Activated naive CD4-positive, alpha-beta T cell treated with anti-CD3 and anti-CD28 coated beads, Interleukin-2, amount 50 U/mL, for 16 hours (primary cell): ENCODE data around the gene DPH1.
A peak's percentile ranks its signal among the peaks of the same experiment; 100 is the strongest.
"Not testable (repeated sequence)": the region's sequence is repeated elsewhere in the genome, so short reads cannot be mapped to it uniquely, and the experiment has no call there.

Experiments used
- DNase-seq: peaks from one replicate; pipeline ENCODE4 v3.0.0-alpha.2; 2020

The DPH1 gene

GRCh38 chr17:2008332-2009126, 21.4 kb upstream of the DPH1 start:
- DNase-seq = no peak

GRCh38 chr17:2009737-2010136, 20.2 kb upstream of the DPH1 start:
- DNase-seq = no peak

GRCh38 chr17:2011411-2012371, 18.3 kb upstream of the DPH1 start:
- no peak for DNase-seq

GRCh38 chr17:2012499-2012898, 17.5 kb upstream of the DPH1 start:
- no peak for DNase-seq

GRCh38 chr17:2013220-2013993, 16.5 kb upstream of the DPH1 start:
- DNase-seq = not testable (repeated sequence)

GRCh38 chr17:2013994-2014317, 16.0 kb upstream of the DPH1 start:
- DNase-seq = no peak

GRCh38 chr17:2015314-2015713, 14.6 kb upstream of the DPH1 start:
- no peak for DNase-seq

GRCh38 chr17:2016494-2016893, 13.5 kb upstream of the DPH1 start:
- no peak for DNase-seq

GRCh38 chr17:2017274-2017941, 12.5 kb upstream of the DPH1 start:
- DNase-seq = no peak

- DNase-seq = no peak
Observed at GRCh38 chr17:2018716-2019510, 11.0 kb upstream of the DPH1 start.

GRCh38 chr17:2019723-2020122, 10.2 kb upstream of the DPH1 start:
- DNase-seq = no peak

- DNase-seq = no peak
Observed at GRCh38 chr17:2020721-2021120, 9.2 kb upstream of the DPH1 start.

- DNase-seq = no peak
Observed at GRCh38 chr17:2022647-2023240, 7.2 kb upstream of the DPH1 start.

- DNase-seq = no peak
Observed at GRCh38 chr17:2023256-2023655, 6.7 kb upstream of the DPH1 start.

GRCh38 chr17:2023692-2024571, 6.0 kb upstream of the DPH1 start:
- peak; percentile 54 for DNase-seq

- no peak for DNase-seq
Observed at GRCh38 chr17:2024572-2025219, 5.3 kb upstream of the DPH1 start.

GRCh38 chr17:2025220-2025621, 4.7 kb upstream of the DPH1 start, which contains the start of gene RTN4RL1:
RTN4RL1 (minus strand) TSS chr17:2025334; CDS start chr17:2024865, 469 bp downstream.
- DNase-seq = peak; percentile 75

GRCh38 chr17:2025622-2026309, 4.2 kb upstream of the DPH1 start:
- peak; percentile 28 for DNase-seq
